ENCODE measurements around the gene FLT3LG.

Gene FLT3LG

GRCh38 chr19:49496574-49497008, 22.6 kb downstream of the FLT3LG start:
- no peak for TF ChIP-seq CTCF (IDR thresholded peaks at IDR 0.05; ENCODE audit: control extremely low read depth, extremely low read depth, low read depth, missing control alignments)
- ChIA-PET CTCF (no interaction called here), POLR2A (interaction anchor here (0.6 kb wide), 1 partner anchor 18 kb away, joined by 3 read pairs; no protein-coding TSS in a partner anchor)
- no peak for DNase-seq (ENCODE audit: extremely low spot score)

- peak; percentile 56 for DNase-seq (ENCODE audit: extremely low spot score)
- ChIA-PET POLR2A (no interaction called here), CTCF (interaction anchor here (1.0 kb wide), 1 partner anchor 9 kb away, joined by 3 read pairs; no protein-coding TSS in a partner anchor)
- TF ChIP-seq CTCF (IDR thresholded peaks at IDR 0.05; ENCODE audit: control extremely low read depth, extremely low read depth, low read depth, missing control alignments) = no peak
Measured at GRCh38 chr19:49497047-49497788, 23.2 kb downstream of the FLT3LG start.

- ChIA-PET POLR2A (no interaction called here), CTCF (interaction anchor here (1.0 kb wide), 1 partner anchor 9 kb away, joined by 3 read pairs; no protein-coding TSS in a partner anchor)
- TF ChIP-seq CTCF (IDR thresholded peaks at IDR 0.05; ENCODE audit: control extremely low read depth, extremely low read depth, low read depth, missing control alignments) = no peak
- no peak for DNase-seq (ENCODE audit: extremely low spot score)
Measured at GRCh38 chr19:49497789-49498103, 23.7 kb downstream of the FLT3LG start.

- POLR2A ChIA-PET = interaction anchor here (1.4 kb wide), 1 partner anchor 177 kb away, joined by 4 read pairs; no protein-coding TSS in a partner anchor
Measured at GRCh38 chr19:49498475-49498874, 24.5 kb downstream of the FLT3LG start.

DNA sequence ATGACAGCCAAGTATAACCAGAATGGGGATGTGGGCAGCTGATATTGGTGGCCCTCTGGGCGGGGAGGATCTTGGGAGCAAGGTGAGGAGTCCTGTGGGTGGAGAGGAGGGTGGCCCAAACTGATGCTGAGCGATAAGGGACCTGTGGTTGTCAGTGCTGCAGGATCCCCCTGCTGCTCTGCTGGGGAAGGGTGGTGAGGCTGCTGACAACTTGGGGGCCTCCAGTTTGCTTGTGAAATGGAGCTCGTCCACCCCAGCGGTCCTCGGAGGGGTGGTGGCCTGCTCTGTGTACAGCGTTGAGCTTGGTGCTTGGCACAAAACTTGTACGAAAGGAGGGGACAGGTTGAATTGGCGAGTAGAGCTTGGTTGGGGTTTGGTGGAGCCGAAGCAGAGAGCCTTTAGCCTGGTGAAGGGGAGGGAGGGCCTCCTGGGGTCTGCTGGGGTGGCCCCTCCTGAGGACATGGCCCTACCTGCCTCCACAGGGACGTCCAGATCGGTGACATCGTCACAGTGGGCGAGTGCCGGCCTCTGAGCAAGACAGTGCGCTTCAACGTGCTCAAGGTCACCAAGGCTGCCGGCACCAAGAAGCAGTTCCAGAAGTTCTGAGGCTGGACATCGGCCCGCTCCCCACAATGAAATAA, 25.1 kb downstream of the FLT3LG start:
- TF ChIP-seq CTCF (IDR thresholded peaks at IDR 0.05; ENCODE audit: control extremely low read depth, extremely low read depth, low read depth, missing control alignments) = no peak
- CTCF ChIA-PET = interaction anchor here (1.1 to 1.3 kb wide), 3 partner anchors 47 to 180 kb away, joined by 3 to 4 read pairs (median 4); no protein-coding TSS in a partner anchor
- DNase-seq (ENCODE audit: extremely low spot score) = no peak
- POLR2A ChIA-PET = interaction anchor here (1.4 kb wide), 1 partner anchor 177 kb away, joined by 4 read pairs; no protein-coding TSS in a partner anchor

More at GRCh38 chr19:49498475-49498874, 24.5 kb downstream of the FLT3LG start:
- CTCF ChIA-PET = interaction anchor here (1.0 to 1.1 kb wide), 3 partner anchors 8 to 180 kb away, joined by 3 to 4 read pairs (median 3); no protein-coding TSS in a partner anchor
- TF ChIP-seq CTCF (IDR thresholded peaks at IDR 0.05; ENCODE audit: control extremely low read depth, extremely low read depth, low read depth, missing control alignments) = no peak
- DNase-seq (ENCODE audit: extremely low spot score) = no peak

- DNase-seq (ENCODE audit: extremely low spot score) = no peak
- CTCF ChIA-PET = interaction anchor here (0.9 to 8.7 kb wide), 12 partner anchors 29 to 181 kb away, joined by 3 to 84 read pairs (median 4); partner anchors contain the start of genes FLT3LG, NOSIP, PRMT1 and PRRG2
- POLR2A ChIA-PET = no interaction called here
- TF ChIP-seq CTCF (IDR thresholded peaks at IDR 0.05; ENCODE audit: control extremely low read depth, extremely low read depth, low read depth, missing control alignments) = peak; percentile 59
Measured at GRCh38 chr19:49502866-49503581, 29.0 kb downstream of the FLT3LG start.

Data from GM10248 (cell line).